Adrenal gland (tissue), 5 donors: ENCODE data around the gene SLC25A22.

Experiments used
- CTCF ChIP-seq, 6 experiments: fragments of 450-650 bp in 4 of 6; fragments of 200-600 bp in 2 of 6; sonication (generic) in 1 of 6; IDR thresholded peaks; 1 replicate in 5 of 6; 2 replicates in 1 of 6; pipeline versions ENCODE4 v1.5.1 to v1.8.0; 2016 to 2021; ENCODE audit warnings: antibody characterized with exemption in 6 of 6, mild to moderate bottlenecking in 2 of 6, moderate library complexity in 1 of 6
- POLR2A ChIP-seq, 2 donors: fragments of 450-650 bp; IDR thresholded peaks; one replicate each; pipeline ENCODE4 v1.6.1; 2017; ENCODE audit warnings: antibody characterized with exemption in 2 of 2, mild to moderate bottlenecking in 2 of 2, moderate library complexity in 1 of 2
- donor health status: DM: no; HTN: no; CAD: no.

GRCh38 chr11:812390-812789 is 14.3 kb upstream of the SLC25A22 start:
- no peak for TF ChIP-seq CTCF (IDR thresholded peaks at IDR 0.05)
- TF ChIP-seq POLR2A (IDR thresholded peaks at IDR 0.05) = no peak
